B cell (primary cell): Measurements from ENCODE around the gene SMIM28. TPM values are rescaled to one million over a fixed set of nuclear protein-coding genes. Genes with fewer than 3 reads are reported as not detected.

ENCODE experiments used
- ATAC-seq: fragments of 200-7000 bp; cut with Tn5 transposase; one replicate; pipeline ENCODE4 v1.10.0; 2021; ENCODE audit warnings: low read depth, mild to moderate bottlenecking, moderate number of reproducible peaks, moderate library complexity
- CTCF ChIA-PET: fragments of 350-600 bp; sonication (Branson Sonifier 250); formaldehyde crosslinking; loops from one replicate; lab custom pipeline; 2021; ENCODE audit warnings: antibody characterized with exemption, inconsistent platforms; lab: Charles Lee
- POLR2A ChIA-PET: fragments of 350-600 bp; sonication (Branson Sonifier 250); formaldehyde crosslinking; loops from one replicate; lab custom pipeline; 2021; ENCODE audit warnings: antibody characterized with exemption; lab: Charles Lee
- DNase-seq: peaks from one replicate; pipeline ENCODE4 v3.0.0; 2013
- H2AFZ ChIP-seq: 2 replicates; pipeline ENCODE4 v1.6.1; 2012; ENCODE audit warnings: mild to moderate bottlenecking, low read depth, low read length; ENCODE audit not compliant: insufficient read depth, poor library complexity, severe bottlenecking
- H3K27ac ChIP-seq, 2 donors: 1 replicate in 1 of 2; 2 replicates in 1 of 2; pipeline ENCODE4 v1.5.1; 2012 to 2013; ENCODE audit warnings: low read length in 2 of 2, mild to moderate bottlenecking in 2 of 2, moderate library complexity in 1 of 2
- H3K27me3 ChIP-seq, 4 experiments: fragments of 200-600 bp in 1 of 4; sonication (generic) in 1 of 4; replicated peaks in 1 of 4; 1 replicate in 2 of 4; 2 replicates in 2 of 4; pipeline versions ENCODE4 v1.6.1 to v1.7.0; 2013 to 2016; ENCODE audit warnings: low read length in 3 of 4, mild to moderate bottlenecking in 2 of 4, mixed read lengths in 1 of 4, moderate library complexity in 1 of 4; ENCODE audit not compliant: insufficient read depth in 4 of 4, control insufficient read depth in 3 of 4; ENCODE audit errors: control extremely low read depth in 1 of 4
- H3K36me3 ChIP-seq, 2 experiments: replicated peaks in 1 of 2; 1 replicate in 1 of 2; 2 replicates in 1 of 2; pipeline versions ENCODE4 v1.6.1 to v1.7.1; 2013; ENCODE audit warnings: low read length in 1 of 2; ENCODE audit not compliant: insufficient read depth in 2 of 2, control insufficient read depth in 1 of 2; ENCODE audit errors: control extremely low read depth in 1 of 2, extremely low read depth in 1 of 2
- H3K4me1 ChIP-seq, 2 donors: fragments of 200-600 bp in 1 of 2; sonication (generic) in 1 of 2; 1 replicate in 1 of 2; 2 replicates in 1 of 2; pipeline versions ENCODE4 v1.5.1 to v1.6.1; 2013 to 2017; ENCODE audit warnings: low read length in 2 of 2; ENCODE audit not compliant: control insufficient read depth in 2 of 2, insufficient read depth in 2 of 2
- H3K4me2 ChIP-seq: replicated peaks from 2 replicates; pipeline ENCODE3; 2012; ENCODE audit warnings: mild to moderate bottlenecking, low read depth, low read length; ENCODE audit not compliant: poor library complexity, severe bottlenecking
- H3K4me3 ChIP-seq, 5 experiments: fragments of 200-600 bp in 1 of 5; sonication (generic) in 1 of 5; 1 replicate in 3 of 5; 2 replicates in 2 of 5; pipeline versions ENCODE4 v1.5.1 to v1.7.0; 2011 to 2016; ENCODE audit warnings: low read length in 4 of 5, mild to moderate bottlenecking in 4 of 5, low read depth in 2 of 5, control low read depth in 1 of 5, moderate library complexity in 1 of 5; ENCODE audit not compliant: insufficient read depth in 1 of 5; ENCODE audit errors: control extremely low read depth in 1 of 5, extremely low read depth in 1 of 5
- H3K79me2 ChIP-seq: fragments of 200-600 bp; sonication (generic); one replicate; pipeline ENCODE4 v1.6.0; 2016; ENCODE audit warnings: low read length; ENCODE audit not compliant: control insufficient read depth, insufficient read depth
- H3K9ac ChIP-seq: fragments of 200-600 bp; sonication (generic); 2 replicates; pipeline ENCODE4 v1.6.1; 2017; ENCODE audit warnings: mild to moderate bottlenecking, low read length, moderate library complexity
- H3K9me3 ChIP-seq, 3 donors: one replicate each; pipeline versions ENCODE4 v1.6.1 to v1.7.1; 2013; ENCODE audit warnings: low read length in 2 of 3; ENCODE audit not compliant: control insufficient read depth in 2 of 3, insufficient read depth in 1 of 3; ENCODE audit errors: control extremely low read depth in 1 of 3
- H4K20me1 ChIP-seq: 2 replicates; pipeline ENCODE4 v1.6.0; 2012; ENCODE audit warnings: mild to moderate bottlenecking, low read length; ENCODE audit not compliant: insufficient read depth, control insufficient read depth, poor library complexity, severe bottlenecking
- H3K27ac Mint-ChIP-seq: one replicate; pipeline ENCODE4 v1.8.0; 2021; ENCODE audit warnings: mixed read lengths
- H3K27me3 Mint-ChIP-seq: one replicate; pipeline ENCODE4 v1.8.0; 2021; ENCODE audit warnings: mixed read lengths
- H3K4me1 Mint-ChIP-seq: one replicate; pipeline ENCODE4 v1.8.0; 2021; ENCODE audit warnings: mixed read lengths
- H3K4me3 Mint-ChIP-seq: one replicate; pipeline ENCODE4 v1.8.0; 2021; ENCODE audit warnings: mixed read lengths
- H3K9me3 Mint-ChIP-seq: one replicate; pipeline ENCODE4 v1.8.0; 2022; ENCODE audit warnings: mixed read lengths; ENCODE audit not compliant: insufficient read depth
- EZH2 ChIP-seq: IDR thresholded peaks from 2 replicates; pipeline ENCODE4 v1.6.1; 2012; ENCODE audit warnings: borderline replicate concordance, low read depth, mild to moderate bottlenecking, moderate library complexity, low read length; ENCODE audit not compliant: insufficient read depth, poor library complexity, severe bottlenecking
- WGBS: methylation state at CpG from one replicate; pipeline ENCODE4 v1.1.5; 2013; ENCODE audit warnings: missing lambda C conversion rate; ENCODE audit not compliant: insufficient coverage; 5-methylcytosine and 5-hydroxymethylcytosine counted together
- intact Hi-C: fragments of 100-400 bp; cut with micrococcal nuclease; formaldehyde crosslinking; loops from one replicate; pipeline ENCODE4 v1.10.0; 2022
- polyA plus RNA-seq: library from polyadenylated mRNA; depleted of rRNA; stranded (reverse); fragments of >200 nt; gene quantifications from 2 replicates; pipeline ENCODE4 v1.2.3, GENCODE V29; 2012
- total RNA-seq, 2 donors: library from RNA; stranded (reverse); fragments of 120-200 nt in 1 of 2; gene quantifications; 1 replicate in 1 of 2; 2 replicates in 1 of 2; pipeline versions ENCODE4 v1.2.3 to v1.2.4, GENCODE V29; 2013 to 2022
- TF ChIP-seq, protein P1 (sequence below): fragments of 200-600 bp; IDR thresholded peaks from one replicate; pipeline ENCODE4 v1.8.0; 2022; ENCODE audit warnings: antibody characterized with exemption, mild to moderate bottlenecking

The SMIM28 gene
- total and polyA plus RNA-seq, 2 donors (not counting 1 experiment from before 2014, with no cell fraction given), result not detected

DNA sequence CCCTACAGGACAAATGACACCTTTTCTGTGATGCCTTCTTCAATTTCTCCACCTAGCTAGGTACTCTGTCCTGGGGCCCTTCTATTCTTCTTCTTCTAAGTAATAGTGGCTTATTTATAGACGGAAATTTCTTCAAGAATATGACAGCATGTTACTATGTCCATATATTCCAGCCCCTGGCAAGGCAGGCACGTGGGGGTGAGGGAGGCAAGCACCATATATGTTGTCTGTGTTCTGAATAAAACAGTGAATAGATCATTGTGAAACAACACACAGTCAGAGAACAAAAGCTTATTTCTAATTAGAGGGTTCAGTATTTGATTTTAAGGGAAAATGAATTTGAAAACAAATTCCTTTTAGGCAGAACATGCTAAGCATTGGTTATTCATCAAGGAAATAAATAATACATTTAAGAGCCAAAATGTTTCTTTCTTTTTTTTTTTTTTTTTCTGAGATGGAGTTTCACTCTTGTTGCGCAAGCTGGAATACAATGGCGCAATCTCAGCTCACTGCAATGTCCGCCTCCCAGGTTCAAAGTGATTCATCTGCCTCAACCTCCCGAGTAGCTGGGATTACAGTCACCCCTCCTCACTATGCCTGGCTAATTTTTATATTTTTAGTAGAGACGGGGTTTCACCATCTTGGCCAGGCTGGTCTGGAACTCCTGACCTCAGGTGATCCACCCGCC lies 32.5 kb downstream of the SMIM28 start:
- WGBS, result 100% methylated on average over 2 of the region's 8 CpGs
- Mint-ChIP-seq H3K4me3 (no peak overlapping the region), H3K27ac (no peak overlapping the region), H3K27me3 (no peaks in the 10 kb centered on the region), H3K9me3 (no peaks in the 10 kb centered on the region), H3K4me1 (peaks cover 6% of the 10 kb centered on the region)
- Histone ChIP-seq H3K4me1 (peaks cover 0 to 3% of the 10 kb centered on the region in 2 donors), H3K27me3 (no peaks in the 10 kb centered on the region), H3K9ac (no peak overlapping the region), H4K20me1 (no peaks in the 10 kb centered on the region), H3K9me3 (no peaks in the 10 kb centered on the region), H3K36me3 (peaks cover 12 to 76% of the 10 kb centered on the region in 2 experiments), H3K4me2 (no peak overlapping the region), H3K79me2 (no peaks in the 10 kb centered on the region), H2AFZ (no peak overlapping the region), H3K27ac (no peak overlapping the region), H3K4me3 (no peak overlapping the region)
- TF ChIP-seq, protein P1, sequence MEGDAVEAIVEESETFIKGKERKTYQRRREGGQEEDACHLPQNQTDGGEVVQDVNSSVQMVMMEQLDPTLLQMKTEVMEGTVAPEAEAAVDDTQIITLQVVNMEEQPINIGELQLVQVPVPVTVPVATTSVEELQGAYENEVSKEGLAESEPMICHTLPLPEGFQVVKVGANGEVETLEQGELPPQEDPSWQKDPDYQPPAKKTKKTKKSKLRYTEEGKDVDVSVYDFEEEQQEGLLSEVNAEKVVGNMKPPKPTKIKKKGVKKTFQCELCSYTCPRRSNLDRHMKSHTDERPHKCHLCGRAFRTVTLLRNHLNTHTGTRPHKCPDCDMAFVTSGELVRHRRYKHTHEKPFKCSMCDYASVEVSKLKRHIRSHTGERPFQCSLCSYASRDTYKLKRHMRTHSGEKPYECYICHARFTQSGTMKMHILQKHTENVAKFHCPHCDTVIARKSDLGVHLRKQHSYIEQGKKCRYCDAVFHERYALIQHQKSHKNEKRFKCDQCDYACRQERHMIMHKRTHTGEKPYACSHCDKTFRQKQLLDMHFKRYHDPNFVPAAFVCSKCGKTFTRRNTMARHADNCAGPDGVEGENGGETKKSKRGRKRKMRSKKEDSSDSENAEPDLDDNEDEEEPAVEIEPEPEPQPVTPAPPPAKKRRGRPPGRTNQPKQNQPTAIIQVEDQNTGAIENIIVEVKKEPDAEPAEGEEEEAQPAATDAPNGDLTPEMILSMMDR, result no peak
- no peak for TF ChIP-seq EZH2
- intact Hi-C loops, result no loop called here
- CTCF ChIA-PET, result interaction anchor here (1.3 kb wide), 1 partner anchor 108 kb away, joined by 4 read pairs; no protein-coding TSS in a partner anchor
- DNase-seq (no peak), ATAC-seq (no peak)
- POLR2A ChIA-PET, result no interaction called here
